T-helper 2 cell (primary cell): ENCODE measurements around the gene DCP1B.

ENCODE experiments used
- DNase-seq, 5 experiments: peaks; one replicate each; pipeline versions ENCODE4 v3.0.0 to v3.0.0-alpha.2; 2012 to 2022
- total RNA-seq, 2 donors: gene quantifications; one replicate each; lab custom pipeline; 2026; lab: John Stamatoyannopoulos, UW

The DCP1B gene
- 5.9 to 15.4 reads per million in 2 donors for total RNA-seq

DNA sequence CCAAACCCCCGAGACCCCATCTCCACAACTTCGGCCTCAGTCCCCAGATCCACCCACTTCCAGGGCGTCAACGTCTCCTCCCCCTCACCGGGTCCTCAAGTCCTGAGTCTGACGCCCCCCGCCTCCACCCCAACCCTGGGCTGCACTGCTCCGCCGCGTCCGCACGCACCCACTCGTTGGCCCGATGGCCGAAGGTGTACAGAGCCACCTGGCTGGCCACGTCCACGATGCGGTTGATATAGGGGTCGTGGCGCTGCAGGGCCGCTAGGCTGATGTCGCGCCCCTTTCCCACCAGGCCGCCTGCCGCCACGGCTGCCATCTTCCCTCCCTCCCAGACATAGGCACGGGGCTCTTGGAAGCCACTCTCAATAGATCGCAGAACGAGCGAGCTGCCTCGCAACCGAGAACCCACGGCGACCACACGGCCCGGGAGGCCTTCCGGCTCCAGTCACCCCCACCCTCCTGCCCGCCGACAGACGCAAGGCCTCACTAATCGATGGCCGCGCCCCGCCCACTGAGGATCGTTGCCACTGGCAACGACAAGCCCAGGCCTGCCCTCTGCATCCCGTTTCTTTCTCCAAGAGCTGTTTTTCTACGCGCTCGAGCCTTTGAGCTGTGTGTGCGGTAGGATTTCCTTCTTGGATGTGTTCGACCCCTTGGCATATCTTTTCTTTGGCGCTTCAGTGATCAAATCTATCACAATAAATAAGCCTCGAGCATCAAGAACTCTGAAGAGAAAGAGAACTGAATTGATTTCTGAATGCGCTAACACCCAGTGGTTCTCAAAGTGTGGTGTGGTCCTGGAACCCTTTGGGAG lies at the start of gene DCP1B:
Gene DCP1B (minus strand): TSS at position 345 of the 817 bp plus-strand sequence. CDS start 26 bp downstream, at position 319.
- DNase-seq: peak; percentile 78 to 99 (median 91)

DNA sequence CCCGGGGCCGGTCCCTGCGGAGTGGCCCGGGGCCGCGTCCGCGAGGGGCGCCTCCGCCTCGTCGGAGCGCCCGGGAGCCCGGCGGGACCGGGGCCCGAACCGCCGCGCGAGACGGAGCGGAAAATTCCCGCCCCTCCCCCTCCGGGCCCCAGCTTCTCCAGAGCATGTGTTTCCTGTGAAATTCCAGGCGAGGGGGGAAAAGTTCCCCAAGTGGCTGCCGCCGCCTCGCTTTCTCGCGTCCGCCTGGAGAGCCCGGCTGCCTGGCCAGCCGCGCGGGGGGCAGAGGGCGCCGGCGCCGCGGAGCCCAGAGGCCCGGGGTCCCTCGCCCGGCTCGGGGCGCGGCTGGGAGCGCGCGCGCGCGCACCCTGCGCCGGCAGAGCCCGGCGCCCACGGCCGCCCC lies 49.4 kb upstream of the DCP1B start:
- no peak for DNase-seq

DNA sequence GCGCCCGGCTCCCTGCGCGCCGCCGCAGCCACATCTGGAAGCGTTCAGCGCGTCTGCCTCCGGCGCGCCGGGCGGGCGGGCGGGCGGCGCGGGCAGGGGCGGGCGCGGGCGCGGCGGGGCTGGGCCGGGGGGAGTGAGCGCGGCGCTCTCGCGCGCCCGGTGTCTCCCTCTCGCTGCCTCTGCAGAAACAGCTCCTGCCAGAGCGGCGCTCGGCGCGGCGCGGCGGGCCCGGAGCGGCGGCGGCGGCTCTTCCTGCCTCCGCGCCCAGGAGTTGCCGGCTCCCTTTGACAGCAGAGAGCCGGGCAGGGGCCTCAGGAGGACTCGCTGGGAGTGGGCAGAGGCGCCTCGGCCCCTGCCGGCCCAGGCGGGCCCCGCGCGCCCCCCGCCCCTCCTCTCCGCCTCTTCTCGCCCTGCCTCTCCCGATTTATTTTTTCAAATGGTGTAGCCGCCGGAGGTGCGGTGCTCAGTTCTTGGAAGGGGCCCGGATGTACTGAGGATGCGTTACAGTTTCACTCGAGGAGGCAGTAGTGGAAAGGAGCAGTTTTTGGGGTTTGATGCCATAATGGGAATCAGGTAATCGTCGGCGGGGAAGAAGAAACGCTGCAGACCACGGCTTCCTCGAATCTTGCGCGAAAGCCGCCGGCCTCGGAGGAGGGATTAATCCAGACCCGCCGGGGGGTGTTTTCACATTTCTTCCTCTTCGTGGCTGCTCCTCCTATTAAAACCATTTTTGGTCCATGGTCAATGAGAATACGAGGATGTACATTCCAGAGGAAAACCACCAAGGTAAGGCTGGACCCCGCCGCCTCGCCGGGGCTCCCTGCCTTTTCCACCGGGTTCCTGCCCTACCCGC lies 48.8 kb upstream of the DCP1B start, which contains the start of gene CACNA1C:
Gene CACNA1C (plus strand): TSS at position 162 of the 853 bp plus-strand sequence. CDS start 576 bp downstream, at position 738.
- DNase-seq: peak in 1 of 5 experiments; percentile 65

DNA sequence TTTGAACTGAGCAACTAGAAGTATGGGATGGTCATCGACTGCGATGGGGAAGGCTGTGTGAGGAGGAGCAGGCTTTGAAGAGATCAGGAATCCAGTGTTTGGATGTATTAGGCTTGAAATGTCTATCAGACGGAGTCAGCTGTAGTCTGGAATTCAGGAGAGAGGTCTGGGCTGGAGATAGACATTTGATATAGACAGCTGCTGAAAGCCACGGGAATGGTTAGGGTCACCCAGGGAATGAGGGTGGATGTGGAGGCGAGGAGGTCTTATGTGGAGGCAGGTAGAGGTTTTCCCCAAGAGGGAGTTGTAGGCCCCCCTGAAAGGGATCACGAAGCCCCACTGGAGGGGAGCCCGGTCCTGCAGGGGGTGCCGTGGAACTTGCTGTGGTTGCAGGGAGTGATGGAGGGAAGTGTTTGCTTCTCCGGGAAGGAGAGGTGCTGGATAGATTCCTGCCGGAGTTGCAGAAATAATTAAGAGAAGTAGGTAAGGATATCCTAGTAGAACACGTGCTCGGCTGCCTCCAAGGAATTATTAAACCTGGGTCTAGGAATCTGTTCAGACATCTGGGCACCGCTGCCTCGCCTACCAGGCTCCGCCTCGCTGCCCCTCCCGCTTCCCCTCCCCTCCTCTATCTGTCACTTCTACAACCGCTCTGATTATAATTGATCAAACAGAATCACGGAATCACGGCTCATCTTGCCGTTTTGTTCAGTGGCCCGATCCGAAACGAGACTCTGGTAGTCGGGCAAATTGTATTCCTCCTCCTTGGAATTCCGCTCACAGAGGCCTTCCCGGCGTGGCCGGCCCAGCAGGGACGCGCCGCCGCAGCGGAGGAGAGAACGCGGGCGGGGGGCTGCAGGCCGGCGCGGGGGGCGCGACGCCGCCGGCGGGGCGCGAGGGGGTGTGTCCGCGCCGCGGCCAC lies 47.7 kb upstream of the DCP1B start:
- no peak for DNase-seq

DNA sequence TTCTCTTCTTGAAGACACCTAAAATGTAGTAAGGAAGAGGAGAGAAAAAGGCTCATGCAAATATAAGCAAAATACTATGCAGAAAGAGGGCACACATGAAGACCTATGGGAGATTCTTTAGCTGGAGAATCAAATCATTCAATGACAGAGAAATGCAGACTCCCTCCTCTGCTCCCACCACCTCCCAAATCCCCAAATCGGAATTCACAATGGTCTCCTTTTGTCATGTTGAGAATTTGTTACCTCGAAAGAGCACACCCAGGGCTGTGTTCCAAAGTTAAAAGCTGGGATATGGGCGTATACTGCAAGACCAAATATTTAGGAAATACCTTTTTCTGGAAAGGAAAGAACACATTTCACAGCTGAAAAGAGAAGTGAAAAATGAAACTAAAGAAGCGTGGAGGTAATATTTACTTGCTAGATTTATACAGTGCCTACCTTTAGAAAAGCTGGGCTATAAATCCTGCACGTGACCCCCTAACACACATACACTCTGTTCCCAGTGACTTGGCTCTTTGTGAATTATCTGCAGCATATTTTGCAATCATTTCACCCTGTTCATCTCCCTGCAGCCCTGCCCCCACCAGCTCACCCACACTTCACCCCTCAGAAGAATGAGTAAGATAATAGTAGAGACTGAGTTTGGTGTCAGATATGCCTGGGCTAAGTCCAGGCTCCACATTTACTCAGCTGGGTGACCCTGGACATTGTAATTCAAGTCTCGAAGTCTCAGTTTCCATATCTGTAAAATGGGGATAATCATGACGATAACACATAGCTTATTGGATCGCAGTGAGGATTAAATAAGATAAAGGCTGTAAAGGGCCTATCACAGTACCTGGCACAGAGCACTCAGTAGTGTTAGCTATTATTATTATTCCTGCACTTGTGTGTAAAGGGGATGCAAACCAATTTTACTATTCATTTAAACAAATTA lies 45.6 kb upstream of the DCP1B start:
- DNase-seq: no peak

DNA sequence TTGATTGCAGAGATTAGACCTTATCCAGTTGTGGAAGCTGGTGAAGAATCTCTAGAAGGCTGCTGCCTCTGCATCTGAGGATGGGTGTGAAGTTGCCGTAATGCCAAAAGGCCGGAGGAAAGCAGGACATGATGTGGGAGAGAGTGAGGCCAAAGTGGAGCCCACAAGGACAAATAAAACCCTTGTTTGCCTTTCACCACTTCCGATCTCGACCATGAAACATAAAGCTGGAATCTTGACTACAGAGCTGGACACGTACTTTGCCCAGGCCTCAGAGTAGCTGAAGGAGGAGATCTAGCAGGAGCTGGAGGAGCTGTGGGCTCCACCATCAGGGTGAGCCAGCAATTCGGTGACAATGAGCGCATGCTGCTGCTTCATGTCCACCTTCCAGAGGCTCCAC lies 43.5 kb upstream of the DCP1B start:
- DNase-seq: no peak

DNA sequence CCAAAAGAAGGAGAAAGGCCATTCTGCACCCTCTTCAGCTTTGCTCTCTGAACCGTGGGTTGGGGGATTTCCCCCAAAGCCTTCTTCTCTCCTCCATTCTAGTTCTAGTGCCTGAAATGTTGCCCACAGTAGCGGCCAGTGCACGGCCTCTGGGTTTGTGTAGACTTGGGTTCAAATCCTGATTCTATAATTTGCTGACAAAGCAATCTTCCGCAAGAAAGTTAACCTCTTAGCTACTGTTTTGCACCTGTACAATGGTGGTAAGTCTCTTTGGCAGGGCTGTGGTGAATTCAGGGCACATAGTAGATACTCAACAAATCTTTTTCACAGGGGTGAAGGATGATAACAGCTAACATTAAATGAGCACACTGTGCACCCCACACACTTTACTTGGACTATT lies 42.7 kb upstream of the DCP1B start:
- DNase-seq: no peak

DNA sequence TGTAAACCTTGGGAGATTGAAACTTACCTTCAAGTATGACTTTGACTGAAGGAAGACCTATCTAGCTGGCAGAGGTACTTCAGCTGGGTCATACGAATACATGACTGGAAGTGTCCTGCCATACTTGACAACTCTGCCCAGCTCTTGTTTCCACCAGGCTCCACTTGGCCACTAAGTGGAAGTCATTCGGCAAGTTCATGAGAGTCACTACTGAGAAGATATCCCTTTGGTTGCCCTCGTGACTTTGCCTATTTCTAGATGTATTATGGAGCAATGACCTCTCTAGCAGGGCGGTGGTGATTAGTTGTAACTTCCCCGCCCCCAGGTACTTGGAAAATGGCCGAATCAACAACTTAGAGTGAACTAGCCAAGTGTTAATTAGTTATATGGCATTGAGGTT lies 39.9 kb upstream of the DCP1B start:
- DNase-seq: no peak

DNA sequence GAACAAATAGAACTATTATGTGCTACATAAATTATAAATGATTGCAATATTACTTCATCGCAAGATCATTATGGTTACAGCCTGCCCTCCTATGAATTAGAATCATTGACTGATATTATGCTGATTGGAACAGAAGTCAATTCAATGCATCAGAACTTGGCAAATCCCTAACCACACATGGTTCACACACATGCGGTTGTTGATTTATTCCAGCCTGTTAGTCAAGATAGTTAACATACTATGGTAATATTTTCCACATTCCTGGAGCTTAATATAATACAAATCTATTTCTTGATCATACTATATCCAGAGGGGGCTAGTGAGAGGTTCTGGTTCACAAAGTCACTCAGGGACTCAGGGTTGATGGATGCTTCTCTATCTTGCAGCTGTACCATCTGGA lies 38.8 kb upstream of the DCP1B start:
- DNase-seq: no peak

DNA sequence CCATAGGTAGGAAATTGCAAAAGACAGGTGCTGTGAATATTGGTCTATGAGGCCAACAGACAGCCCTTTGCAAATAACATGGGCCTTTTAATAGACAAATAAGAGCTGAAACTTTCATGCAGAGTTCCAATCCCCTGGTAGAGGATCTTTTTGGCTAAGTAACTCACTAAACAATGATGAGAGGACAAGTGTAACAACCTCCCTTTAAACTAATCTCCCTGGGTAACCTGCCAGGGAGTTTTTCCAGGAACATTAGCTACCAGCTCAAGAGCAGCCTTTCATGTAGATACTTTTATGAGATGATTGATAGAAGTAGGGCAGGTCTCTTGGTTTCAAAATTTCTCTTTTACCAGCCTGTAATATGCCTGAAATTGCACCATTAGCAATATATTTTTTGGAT lies 34.8 kb upstream of the DCP1B start:
- DNase-seq: no peak

DNA sequence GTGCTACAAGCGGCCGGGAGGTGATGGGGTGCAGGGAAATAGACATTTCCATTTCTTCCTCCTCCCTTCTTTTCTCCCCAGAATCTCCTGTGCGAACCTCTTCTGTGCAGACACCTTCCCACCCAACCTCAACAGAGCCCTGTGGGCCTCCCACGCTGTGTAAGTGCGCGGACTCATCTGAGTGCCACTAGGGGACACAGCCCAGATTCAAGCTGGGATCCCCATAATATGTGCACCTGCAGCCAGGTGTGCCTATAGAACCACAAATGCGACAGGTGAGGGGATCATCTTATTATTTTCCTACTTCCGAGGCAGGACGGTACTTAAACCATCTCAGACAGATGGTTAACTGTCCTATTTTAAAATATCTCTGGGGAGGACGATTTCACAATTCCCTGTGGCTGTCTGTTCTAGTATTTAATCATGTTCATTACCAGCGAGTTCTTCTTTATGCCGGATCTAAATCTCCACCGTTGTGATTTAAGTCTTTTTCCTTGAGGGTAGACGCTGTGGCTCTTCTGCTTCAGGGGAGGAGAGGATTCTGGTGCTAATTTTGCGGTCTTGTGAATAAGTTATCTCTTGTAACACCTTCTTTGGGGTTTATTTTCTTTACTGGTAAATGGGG lies 31.3 kb upstream of the DCP1B start:
- no peak for DNase-seq

DNA sequence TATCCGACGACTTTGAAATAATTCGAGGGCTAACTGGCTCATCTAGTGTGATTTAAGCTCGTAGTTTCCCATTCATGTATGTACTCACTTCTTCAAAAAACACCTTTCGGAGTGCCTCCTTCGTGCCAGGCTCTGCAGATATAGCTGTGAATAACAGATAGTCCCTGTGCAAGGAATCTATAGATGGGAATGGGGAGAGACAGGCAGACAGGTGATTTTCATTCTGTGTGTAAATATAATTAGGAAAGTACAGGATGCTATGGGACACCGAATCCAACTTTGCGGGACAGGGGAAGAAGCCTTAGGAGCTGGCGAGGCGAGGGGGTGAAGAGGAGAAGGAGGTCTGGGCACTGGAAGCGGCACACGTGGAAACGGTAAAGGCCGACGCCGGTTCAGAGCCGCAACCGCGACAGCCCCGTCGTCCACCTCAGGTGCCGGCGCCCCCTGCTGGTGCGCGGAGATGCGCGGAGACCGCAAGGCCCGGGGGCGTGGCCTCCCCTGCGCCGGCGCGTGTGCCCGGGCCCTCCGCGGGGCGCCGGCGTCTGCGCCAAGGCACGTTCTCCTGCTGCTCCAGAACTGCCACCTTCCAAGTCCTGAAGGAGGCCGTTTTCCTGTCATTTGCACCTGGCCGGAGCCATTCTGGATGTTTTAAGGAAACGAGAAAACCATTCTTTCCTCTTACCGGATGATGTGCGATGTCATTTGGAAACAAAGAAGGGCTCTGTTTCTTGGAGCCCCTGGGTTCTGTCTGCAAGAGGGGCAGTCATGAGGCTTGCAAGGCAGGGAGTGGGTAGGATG lies 30.6 kb upstream of the DCP1B start:
- peak; percentile 72 to 87 (median 78) for DNase-seq

DNA sequence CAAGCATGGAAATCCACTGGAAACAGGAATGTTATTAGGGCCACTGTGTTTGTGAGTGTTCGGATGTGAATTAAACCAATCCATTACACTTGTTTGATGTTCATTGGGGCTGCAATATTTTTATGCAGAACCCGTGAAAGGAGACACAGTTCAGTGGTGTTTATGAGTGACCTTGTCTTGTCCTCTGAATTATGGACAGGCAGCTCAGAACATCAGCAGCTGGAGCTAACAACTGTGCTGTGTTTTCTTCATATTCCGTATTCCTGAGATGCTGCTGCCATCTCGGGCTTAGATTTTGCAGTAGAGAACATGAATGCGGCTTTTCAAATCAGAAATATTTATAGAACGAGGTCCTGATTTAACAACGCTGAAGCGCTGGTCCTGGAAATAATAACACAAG lies 28.2 kb upstream of the DCP1B start:
- no peak for DNase-seq

DNA sequence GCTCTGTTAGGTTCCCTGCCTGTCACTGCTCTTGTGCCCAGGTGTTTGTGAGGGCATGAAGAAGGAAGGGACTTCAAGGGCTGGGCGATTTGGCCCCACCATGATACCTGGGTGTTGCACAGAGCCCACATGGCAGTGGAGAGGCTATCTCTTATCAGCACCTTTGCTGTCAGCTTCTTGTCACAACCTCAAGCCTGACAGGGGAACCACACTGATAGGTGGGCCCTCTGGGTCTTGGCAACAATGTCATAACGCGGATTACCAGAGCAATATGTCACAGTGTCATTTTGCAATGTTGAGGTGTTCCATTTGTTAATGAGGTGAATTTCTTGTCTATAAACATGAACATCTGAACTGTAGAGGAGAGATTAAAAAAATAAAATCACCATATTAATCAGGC lies 25.6 kb upstream of the DCP1B start:
- DNase-seq: no peak

DNA sequence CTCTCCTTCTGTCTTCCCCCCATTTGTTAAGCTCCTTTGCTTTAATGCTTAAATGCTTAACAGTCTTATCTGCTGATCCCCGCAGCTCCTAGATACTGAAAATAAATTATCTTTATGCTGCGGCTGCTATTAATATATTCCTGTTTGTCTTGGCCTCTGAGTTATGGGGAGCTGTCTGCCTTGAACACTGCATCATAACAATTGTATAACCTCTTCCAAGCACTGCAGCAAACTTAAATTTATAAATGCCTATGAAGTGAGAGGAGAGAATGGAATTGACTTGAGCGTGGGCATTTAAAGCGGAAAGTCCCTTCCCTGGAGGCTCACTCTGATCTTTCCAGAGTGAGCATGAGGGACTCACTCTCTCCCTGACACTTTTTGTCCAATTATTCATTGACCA lies 23.1 kb upstream of the DCP1B start:
- DNase-seq: no peak

DNA sequence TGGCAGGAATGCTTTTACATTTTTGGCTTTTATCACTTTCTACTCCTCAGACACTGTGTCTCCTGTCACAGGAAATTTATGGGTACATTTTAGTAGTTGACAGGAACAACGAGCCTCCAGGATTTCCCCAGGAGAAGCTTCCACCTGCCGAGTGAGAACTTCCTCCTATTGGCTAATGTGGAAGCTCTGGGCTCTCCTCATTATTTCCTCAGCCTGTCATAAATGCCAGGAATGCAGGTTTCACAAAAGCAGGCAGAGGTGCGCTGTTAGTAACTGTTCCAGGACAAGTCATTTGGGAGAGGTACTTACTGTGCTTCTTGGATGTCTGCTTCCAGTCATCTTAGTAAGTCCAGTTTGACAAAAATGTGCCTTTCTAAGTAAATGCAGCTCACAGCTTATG lies 19.1 kb upstream of the DCP1B start:
- DNase-seq: no peak

DNA sequence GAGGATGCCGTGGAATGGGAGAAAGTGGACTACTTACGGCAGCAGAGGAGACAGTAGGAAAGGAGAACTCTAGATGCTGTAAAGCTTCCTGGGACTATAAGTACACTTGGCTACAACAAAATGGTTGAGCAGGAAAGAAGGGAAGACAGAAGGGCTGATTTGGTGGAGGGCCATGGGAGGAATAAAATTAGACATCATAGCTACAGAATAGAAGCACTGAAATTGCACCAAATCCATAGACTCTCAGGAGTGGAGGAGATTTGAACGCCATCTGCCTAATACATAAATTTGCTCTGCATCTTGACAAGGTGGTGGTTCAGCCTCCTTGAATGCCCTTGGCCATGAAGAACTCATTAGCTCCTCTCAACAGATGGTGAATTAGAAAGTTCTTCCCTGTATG lies 16.3 kb upstream of the DCP1B start:
- DNase-seq: no peak

DNA sequence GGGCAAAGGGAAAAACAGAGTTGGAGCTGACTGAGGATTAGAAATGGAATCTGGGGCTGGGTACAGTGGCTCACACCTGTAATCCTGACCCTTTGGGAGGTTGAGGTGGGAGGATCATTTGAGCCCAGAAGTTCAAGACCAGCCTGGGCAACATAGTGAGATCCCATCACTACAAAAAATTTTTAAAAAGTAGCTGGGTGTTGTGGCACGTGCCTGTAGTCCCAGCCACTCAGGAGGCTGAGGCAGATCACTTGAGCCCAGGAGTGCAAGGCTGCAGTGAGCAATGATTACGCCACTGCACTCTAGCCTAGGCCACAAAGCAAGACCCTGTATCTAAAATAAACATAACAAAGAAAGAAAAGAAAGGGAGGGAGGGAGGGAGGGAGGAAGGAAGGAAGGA lies 14.9 kb upstream of the DCP1B start:
- DNase-seq: no peak

DNA sequence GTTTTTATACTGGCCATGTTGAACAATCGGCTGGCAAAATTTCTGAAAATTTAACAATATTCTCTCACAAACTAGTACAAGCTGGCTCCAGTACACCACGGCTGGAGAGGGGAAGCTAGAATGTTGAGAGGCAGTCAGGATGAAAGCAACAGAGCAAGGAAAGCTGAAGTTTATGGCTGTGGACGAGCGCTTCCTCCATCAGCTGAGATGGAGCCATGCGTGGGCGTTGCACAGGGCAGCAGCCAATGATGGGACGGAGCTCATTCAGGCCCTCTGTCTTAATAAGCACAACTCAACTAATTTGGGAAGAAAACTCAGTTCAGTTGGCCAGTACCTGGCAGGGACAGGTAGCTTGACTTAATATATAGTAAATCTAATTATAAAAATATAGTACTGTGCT lies 14.1 kb upstream of the DCP1B start:
- DNase-seq: no peak
